AML-193 (cell line): ENCODE measurements around the gene DOK7.
A peak's percentile ranks its signal among the peaks of the same experiment; 100 is the strongest.

Experiments
- DNase-seq, 2 experiments: peaks; one replicate each; lab custom pipeline; 2025; lab: John Stamatoyannopoulos, UW

Gene DOK7

GRCh38 chr4:3475041-3475712 is 12.1 kb downstream of the DOK7 start:
- no peak for DNase-seq

DNA sequence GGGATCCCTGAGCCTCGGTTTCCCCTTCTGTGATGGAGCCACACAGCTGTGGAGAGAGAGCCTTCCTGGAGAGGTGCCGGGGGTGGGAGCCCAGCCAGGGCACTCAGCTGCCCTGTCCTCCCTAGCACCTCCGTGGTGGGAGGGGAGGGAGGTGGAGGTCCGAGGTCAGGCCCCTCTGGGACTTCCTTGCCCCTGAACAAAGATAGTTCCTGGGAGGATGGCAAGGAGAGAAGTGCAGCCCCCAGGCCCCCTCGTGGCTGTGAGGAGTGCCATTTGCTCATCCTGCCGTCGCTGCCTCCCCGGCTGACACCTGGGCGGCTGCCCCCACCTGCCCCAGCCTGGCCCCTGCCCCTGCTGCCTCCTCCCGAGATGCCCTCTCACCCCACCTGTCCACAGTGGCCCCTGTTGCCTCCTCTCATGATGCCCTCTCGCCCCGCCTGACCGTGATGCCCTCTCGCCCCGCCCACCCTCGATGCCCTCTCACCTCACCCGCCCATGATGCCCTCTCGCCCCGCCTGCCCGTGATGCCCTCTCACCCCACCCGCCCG is 12.7 kb downstream of the DOK7 start:
- DNase-seq = no peak

- DNase-seq = no peak
These were observed 13.2 kb downstream of the DOK7 start for GRCh38 chr4:3476341-3476747.

GRCh38 chr4:3476936-3477749 is 14.0 kb downstream of the DOK7 start:
- no peak for DNase-seq

GRCh38 chr4:3477750-3478430 is 14.8 kb downstream of the DOK7 start:
- no peak for DNase-seq

GRCh38 chr4:3478446-3479357 is 15.6 kb downstream of the DOK7 start:
- DNase-seq = no peak

DNA sequence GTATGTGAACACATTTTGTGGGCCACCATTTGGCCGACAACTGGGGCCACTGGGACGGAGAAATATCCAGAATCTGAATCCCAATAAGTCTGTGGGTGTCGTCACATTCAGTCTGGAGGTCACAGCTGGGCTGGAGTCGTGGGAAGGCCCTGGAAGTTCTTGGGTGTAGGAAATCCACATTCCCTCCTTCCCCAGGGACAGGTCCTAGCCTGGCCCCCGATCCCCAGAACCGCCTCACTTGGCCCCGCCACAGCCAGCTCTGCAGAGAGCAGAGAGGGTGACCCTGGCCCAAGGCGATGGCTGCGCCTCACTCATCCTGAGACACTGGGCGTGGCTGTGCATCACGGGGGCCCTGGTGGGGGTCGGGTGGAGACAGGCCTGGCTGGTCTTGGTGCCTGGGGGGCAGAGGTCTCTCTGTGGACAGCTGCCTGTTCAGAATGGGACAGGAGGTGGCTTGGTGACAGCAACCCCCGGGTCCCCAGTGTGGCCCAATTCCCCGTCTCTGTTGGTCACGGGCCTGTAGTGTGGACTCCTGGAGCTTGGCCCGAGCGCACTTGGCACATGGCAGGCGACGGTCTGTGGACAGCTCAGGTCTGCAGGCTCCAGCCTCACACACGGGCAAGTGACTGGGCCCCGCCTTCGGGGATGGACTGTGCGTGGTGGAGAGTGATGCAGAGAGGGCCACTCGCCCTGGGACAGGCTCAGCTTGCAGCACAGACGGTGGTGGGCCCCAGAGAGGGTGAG is 16.4 kb downstream of the DOK7 start:
- DNase-seq = no peak

DNA sequence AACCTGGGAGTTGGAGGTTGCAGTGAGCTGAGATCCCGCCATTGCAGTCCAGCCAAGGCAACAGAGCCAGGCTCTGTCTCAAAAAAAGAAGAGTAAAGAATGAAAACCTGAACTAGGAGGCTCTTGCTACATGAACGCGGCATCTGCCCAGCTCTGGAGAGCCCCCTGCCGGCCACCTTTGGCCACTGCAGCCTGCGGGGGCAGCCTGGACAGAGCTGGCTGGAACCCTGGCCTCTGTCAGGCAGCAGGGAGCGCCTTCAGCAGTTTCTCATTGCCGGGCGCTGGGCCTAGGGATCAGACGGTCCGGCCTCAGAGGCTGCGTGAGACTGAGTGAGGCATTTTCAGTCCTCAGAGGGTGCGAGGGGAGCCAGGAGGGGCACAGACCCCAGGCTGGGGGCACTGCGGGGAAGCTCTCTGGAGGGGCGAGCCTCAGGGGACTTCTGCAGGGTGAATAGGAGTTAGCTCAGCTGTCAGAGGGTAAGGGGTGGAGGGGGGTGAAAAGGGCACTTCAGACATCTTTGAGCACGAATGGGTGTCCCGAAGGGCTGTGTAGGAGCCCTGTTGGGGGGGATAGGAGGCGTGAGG is 17.5 kb downstream of the DOK7 start:
- DNase-seq = peak; percentile 62 to 77

DNA sequence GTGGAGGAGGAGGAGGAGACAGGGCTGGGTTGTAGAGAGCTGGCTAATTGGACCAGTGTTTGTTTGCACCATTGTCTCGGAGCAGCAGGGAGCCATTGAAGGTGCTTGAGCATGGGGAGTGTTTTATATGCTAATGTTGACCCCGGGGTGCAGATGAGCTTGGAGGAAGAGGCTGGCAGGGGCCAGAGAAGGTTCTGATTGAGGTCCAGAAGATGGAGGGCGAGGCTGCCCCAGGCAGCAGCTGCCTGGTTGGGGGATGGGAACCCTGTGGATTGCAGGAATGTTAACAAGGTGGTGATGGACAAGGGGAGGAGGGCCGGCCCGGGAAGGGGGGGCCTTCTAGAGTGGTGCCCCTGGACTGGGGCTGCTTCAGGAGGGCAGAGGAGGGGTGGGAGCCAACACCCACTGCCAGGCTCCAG is 18.0 kb downstream of the DOK7 start:
- no peak for DNase-seq

DNA sequence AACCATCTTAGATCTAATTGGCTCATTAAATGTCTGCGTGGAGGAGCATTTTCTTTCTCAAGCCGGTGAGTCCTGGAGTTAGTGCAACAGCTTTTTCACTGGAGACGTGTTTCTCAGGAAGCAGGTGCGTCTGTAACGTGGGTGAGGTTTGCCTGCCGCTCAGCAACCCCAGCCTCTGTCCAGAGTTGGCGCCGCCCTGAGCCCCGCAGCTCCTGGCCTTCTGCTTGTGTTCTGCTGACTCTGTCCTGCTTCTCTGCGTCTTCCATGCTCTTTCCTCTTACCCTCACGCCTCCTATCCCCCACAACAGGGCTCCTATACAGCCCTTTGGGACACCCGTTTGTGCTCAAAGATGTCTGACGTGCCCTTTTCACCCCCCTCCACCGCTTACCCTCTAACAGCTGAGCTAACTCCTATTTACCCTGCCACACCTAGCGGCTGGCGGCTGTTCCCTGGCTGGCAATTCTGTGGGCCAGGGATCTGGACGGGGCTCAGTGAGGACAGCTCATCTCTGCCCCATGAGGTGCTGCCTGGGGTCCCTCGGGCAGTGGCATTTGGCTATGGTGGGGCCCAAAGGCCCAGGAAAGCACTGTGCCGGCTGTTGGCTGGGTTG is 18.8 kb downstream of the DOK7 start:
- DNase-seq = no peak

DNA sequence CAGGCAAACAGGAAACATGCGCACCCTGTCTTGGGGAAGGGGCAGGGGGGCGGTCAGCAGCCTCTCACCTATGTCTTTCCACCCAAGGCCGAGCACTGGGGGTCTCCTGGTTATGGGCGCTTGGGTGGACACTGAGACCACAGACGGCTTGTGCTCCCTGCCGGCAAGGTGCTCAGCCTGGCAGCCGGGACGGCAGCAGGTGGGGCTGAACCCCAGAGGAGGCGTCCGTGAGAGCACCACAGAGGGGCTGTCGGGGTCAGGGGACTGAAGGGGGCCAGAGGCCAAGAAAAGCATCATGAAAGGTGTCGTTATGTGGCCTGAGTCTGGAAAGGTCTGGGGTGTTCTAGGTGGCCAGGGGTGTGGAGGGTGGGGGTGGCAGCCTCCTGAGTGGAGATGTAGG is 19.6 kb downstream of the DOK7 start:
- no peak for DNase-seq

GRCh38 chr4:3483471-3483921 is 20.4 kb downstream of the DOK7 start:
- no peak for DNase-seq

DNA sequence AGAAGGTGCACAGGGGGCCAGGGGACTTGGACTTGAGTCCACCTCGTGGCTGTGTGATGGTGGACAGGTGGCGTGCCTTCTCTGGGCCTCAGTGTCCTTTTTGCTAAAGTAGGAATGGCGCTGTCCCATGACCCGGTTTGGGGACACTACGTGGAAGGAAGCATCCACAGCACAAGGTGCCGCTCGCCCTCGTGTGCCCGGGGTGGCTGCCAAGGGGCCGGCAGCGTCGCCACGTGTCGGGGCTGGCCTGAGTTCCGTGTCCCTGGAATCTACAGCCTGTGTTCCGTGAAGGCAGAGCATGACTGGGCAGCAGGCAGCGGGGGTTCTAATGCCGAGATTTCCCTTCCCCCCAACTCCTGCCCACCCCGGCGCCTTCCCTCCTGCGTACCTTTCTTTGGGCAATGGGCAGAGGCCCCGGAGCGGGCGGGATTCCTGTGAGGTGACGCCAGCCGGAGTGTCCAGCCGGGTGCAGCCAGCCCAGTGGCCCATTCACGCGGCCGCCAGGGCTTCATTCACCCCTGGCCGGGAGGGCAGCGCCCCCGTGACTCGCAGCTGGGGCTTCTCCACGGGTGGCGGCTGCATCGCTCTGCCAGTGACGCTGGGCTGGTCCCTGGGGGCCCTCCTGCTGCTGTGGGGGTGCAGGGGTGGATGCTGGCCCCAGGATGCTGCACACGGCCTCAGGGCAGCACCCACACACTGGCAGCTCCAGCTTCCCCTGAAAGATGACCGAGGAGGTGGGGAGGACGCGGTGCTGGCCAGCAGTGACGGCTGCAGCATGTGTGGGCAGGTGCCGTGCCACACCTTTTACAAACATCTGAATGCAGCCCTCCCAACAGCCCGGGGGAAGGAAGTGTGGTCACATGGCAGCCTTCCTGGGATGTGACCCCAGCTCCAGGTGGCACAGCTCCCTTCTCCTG is 21.2 kb downstream of the DOK7 start:
- no peak for DNase-seq

GRCh38 chr4:3485011-3485791 is 22.1 kb downstream of the DOK7 start:
- no peak for DNase-seq

GRCh38 chr4:3485886-3486540 is 22.9 kb downstream of the DOK7 start:
- DNase-seq = no peak

- DNase-seq = no peak
These were observed 23.7 kb downstream of the DOK7 start for GRCh38 chr4:3486541-3487540.
